HEK293 (cell line): ENCODE measurements around the gene ZBTB37.

Experiments
- KLF10 ChIP-seq: fragments of 450-650 bp; IDR thresholded peaks from 2 replicates; pipeline ENCODE4 v1.5.1; 2018; ENCODE audit warnings: missing biosample characterization, mild to moderate bottlenecking, missing genetic modification characterization
- TF ChIP-seq, protein P1 (sequence below): fragments of 450-650 bp; formaldehyde crosslinking; IDR thresholded peaks from 2 replicates; pipeline ENCODE4 v1.5.1; 2016; ENCODE audit warnings: missing biosample characterization, missing genetic modification characterization

- TF ChIP-seq KLF10 = no peak
- TF ChIP-seq, protein P1, sequence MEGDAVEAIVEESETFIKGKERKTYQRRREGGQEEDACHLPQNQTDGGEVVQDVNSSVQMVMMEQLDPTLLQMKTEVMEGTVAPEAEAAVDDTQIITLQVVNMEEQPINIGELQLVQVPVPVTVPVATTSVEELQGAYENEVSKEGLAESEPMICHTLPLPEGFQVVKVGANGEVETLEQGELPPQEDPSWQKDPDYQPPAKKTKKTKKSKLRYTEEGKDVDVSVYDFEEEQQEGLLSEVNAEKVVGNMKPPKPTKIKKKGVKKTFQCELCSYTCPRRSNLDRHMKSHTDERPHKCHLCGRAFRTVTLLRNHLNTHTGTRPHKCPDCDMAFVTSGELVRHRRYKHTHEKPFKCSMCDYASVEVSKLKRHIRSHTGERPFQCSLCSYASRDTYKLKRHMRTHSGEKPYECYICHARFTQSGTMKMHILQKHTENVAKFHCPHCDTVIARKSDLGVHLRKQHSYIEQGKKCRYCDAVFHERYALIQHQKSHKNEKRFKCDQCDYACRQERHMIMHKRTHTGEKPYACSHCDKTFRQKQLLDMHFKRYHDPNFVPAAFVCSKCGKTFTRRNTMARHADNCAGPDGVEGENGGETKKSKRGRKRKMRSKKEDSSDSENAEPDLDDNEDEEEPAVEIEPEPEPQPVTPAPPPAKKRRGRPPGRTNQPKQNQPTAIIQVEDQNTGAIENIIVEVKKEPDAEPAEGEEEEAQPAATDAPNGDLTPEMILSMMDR = no peak
Observed at GRCh38 chr1:173915596-173915995, 47.4 kb downstream of the ZBTB37 start.
